D721Med (cell line): Measurements from ENCODE around the gene ZBTB42.

ENCODE experiments used
- DNase-seq: peaks from one replicate; pipeline ENCODE4 v3.0.0; 2011; ENCODE audit warnings: low spot score; ENCODE audit not compliant: insufficient read length
- FAIRE-seq: peaks from 2 replicates; lab custom pipeline; 2011; peaks lifted over from hg19 to GRCh38; lab: Jason Lieb, UNC
- TF ChIP-seq, protein P1 (sequence below): IDR thresholded peaks from 2 replicates; pipeline ENCODE4 v1.5.1; 2012; ENCODE audit warnings: mild to moderate bottlenecking, control low read depth; ENCODE audit not compliant: insufficient read depth; ENCODE audit errors: missing control alignments

ZBTB42 gene

GRCh38 chr14:104819361-104819781 is 18.5 kb downstream of the ZBTB42 start:
- FAIRE-seq (no peak), DNase-seq (no peak)
- TF ChIP-seq, protein P1, sequence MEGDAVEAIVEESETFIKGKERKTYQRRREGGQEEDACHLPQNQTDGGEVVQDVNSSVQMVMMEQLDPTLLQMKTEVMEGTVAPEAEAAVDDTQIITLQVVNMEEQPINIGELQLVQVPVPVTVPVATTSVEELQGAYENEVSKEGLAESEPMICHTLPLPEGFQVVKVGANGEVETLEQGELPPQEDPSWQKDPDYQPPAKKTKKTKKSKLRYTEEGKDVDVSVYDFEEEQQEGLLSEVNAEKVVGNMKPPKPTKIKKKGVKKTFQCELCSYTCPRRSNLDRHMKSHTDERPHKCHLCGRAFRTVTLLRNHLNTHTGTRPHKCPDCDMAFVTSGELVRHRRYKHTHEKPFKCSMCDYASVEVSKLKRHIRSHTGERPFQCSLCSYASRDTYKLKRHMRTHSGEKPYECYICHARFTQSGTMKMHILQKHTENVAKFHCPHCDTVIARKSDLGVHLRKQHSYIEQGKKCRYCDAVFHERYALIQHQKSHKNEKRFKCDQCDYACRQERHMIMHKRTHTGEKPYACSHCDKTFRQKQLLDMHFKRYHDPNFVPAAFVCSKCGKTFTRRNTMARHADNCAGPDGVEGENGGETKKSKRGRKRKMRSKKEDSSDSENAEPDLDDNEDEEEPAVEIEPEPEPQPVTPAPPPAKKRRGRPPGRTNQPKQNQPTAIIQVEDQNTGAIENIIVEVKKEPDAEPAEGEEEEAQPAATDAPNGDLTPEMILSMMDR, result no peak

DNA sequence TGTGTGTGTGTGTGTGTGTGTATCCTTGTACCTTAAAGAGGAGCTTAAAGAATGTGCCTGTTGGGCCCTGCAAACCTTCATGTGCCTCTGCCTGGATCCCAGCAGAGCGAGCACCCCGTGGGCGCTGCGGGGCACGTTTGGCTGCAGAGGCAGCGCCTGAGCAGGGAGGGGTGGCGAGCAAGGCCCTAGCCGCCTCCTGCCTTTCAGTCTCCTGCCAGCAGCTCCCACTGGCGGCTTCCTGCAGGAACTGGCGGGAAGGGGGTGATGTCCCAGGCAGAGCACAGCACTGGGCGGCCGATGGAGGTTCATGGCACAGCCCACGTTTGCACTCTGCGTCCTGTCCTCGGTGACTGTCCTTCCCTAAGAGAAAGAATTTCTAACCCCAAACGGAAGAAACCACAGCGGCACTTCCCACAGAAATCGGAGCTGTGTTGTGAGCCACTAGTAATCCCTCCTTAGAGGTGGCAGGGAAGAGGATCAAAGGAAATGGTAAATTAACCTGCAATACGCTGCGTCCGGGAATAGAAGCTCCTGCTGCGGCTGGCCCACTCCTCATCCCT is 19.8 kb downstream of the ZBTB42 start:
- no peak for DNase-seq
- TF ChIP-seq, protein P1, result no peak
- FAIRE-seq, result no peak

GRCh38 chr14:104821229-104821945 is 20.5 kb downstream of the ZBTB42 start:
- FAIRE-seq (no peak), DNase-seq (no peak)
- TF ChIP-seq, protein P1, result no peak

- no peak for FAIRE-seq
- no peak for DNase-seq
- TF ChIP-seq, protein P1, result no peak
These were observed 21.2 kb downstream of the ZBTB42 start for GRCh38 chr14:104821971-104822608.

GRCh38 chr14:104822821-104823615 is 22.1 kb downstream of the ZBTB42 start:
- FAIRE-seq (no peak), DNase-seq (no peak)
- TF ChIP-seq, protein P1, result no peak

DNA sequence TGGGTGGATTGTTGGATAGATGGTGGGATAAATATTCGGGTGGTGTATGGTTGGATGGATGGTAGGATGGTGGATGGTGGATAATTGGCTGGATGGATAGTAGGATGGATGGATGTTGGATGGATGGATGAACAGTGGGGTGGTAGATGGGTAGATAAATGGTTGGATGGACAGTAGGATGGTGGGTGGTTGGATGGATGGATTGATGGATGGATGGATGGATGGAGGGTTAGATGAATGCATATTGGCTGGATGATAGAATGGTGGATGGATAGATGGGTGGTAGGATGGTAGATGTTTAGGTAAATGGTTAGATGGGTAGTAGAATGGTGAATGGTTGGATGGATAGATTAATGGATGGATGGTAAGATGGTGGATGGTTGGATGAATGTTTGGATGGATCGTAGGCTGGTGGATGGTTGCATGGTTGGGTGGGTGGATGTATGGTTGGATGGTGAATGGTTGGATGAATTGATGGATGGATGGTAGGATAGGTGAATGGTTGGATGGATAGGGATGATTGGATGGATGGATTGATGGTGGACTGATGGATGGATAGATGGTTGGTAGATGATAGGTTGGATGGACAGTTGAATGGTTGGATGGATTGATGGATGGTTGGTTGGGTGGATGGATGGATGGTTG is 23.6 kb downstream of the ZBTB42 start:
- FAIRE-seq, result no peak
- TF ChIP-seq, protein P1, result no peak
- DNase-seq, result no peak
